ENCODE results near the gene KLK3.

GRCh38 chr19:50821248-50821612, 33.5 kb upstream of the KLK3 start:
- TF ChIP-seq CEBPB (IDR thresholded peaks at IDR 0.05) (no peak), REST (IDR thresholded peaks at IDR 0.05; ENCODE audit: low read depth) (no peak), MAX (IDR thresholded peaks at IDR 0.05) (no peak), TCF12 (IDR thresholded peaks at IDR 0.05; ENCODE audit: low read depth) (no peak), EP300 (IDR thresholded peaks at IDR 0.05; ENCODE audit: borderline replicate concordance) (no peak), RAD21 (IDR thresholded peaks at IDR 0.05; ENCODE audit: low read depth) (no peak), TAF1 (IDR thresholded peaks at IDR 0.05; ENCODE audit: low read depth) (no peak)

All from Ishikawa (cell line).